HUDEP-2 (cell line): Measurements from ENCODE around the gene DUOX1.
A peak's percentile ranks its signal among the peaks of the same experiment; 100 is the strongest.
"Not testable (repeated sequence)": the region's sequence is repeated elsewhere in the genome, so short reads cannot be mapped to it uniquely, and the experiment has no call there.

Experiments used
- DNase-seq, 76 experiments: peaks; one replicate each; lab custom pipeline; 2025; ENCODE audit not compliant: unreplicated experiment in 76 of 76; lab: John Stamatoyannopoulos, UW

DUOX1 gene

GRCh38 chr15:45120081-45120972 is 9.5 kb upstream of the DUOX1 start:
- no peak for DNase-seq

GRCh38 chr15:45121020-45121419 is 8.8 kb upstream of the DUOX1 start:
- DNase-seq: no peak

GRCh38 chr15:45121706-45122417 is 7.9 kb upstream of the DUOX1 start:
- no peak for DNase-seq

- no peak for DNase-seq
These were observed 7.1 kb upstream of the DUOX1 start for GRCh38 chr15:45122719-45123118.

DNA sequence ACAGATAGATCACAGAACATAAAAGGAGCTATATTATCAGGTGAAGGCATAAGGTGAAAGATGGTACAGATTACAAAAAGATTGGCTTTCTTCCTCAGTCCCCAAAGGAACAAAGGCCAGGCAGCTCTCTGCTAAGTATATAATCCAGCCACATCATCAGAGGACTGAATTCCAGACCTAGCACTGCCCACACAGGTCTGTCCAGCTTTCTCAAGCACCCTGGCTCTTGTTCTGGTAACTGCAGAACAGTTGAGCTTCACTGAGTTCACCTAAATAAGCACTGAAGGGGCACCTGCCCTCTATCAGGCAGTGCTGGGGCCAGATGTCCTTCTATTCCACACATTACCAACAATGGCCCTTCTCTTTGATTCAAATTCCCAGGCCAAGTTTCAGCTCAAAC is 6.4 kb upstream of the DUOX1 start:
- DNase-seq: no peak

DNA sequence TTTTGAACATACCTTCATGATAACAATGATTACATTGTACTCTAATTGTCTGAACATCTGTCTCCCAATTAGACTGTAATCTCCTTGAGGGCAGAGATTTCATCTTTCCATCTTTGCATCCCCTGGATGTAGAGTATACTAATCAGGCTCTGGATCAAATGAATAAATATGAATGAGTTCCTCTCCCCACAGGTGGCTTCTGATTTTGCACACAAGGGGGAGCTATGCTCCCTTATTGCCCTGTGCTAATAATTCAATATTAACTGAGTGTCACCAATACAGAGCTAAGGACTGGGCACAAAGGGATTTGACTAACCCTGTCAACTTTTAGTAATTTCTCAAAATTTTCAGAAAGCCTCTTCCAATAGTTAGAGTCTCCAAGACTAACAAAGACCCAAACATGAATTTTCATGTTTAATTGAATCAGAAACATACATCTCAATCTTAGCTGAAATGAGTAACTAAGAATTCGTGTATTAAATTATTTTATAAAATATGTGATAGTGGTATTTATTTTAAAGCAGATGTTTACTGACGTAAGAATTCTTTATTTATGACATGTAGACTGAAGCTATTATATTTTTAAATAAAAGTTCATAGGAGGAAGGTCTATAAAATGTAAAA is 3.1 kb upstream of the DUOX1 start:
- peak in 27 of 76 experiments; percentile 2 to 53 (median 14) for DNase-seq

DNA sequence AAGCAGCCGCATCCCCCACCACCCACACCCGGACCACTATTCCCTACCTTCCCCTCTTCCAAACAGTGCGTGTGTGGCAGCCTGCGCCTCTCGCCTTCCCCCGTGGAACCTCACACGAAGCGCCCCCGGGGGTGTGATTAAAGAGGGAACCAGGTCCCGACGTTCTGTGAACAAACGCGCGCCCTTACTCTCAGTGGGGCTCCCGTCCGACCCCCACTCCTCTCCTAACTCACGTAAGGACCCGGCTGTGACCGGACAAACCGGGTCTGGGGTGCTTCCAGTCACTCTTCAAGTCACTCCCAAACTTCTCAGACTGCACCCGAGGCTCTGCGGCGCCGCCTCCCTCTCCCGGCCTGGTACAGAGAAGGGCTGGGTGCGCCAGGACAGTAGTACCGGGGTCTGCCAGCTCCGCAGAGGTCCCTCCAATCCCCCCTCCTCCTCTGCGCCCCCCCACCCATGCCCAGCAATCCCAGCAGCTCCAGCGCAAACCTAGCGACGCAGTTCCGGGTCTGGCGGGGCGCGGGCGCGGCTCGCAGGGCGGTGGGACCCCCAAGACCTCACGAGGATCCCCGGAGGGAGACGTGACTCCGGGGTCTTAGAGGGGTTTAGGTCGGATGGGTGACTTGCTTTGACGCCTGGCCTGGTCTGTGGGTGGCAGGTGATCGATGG is 689 bp upstream of the DUOX1 start:
- no peak for DNase-seq

DNA sequence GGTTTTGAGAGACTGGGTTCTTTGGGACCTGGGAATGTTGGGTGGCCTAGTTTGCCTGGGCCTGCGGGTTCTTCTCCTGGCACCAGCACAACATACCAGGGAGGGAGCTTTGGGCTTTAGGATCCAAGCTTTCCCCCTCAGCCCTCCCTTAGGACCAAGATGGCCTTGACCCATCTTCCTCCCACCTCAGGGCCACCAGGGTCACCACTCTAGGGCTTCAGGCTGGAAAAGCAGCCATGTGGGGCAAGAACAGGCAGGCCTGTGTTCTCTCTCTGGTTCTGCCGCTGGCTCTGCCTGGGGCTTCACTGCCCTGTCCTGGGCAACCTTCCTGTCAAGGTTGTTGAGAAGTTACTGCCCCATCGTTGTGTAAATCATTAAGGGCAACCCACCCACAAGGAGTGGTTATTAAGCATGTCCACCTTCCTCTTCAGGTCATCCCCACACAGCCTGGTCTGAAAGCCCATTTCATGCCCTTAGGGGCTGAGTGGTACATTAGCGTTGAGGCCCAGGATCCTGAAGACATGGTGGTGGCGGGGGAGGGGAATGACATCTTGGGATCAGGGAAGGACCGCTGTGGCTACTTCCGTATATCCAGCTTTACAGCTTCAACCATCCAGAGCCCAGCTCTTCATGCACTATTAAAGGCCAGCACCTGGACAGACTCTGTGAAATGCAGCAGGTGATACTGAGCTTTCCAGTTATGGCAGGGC is 652 bp downstream of the DUOX1 start:
- DNase-seq: no peak

GRCh38 chr15:45131510-45131909 is 1.7 kb downstream of the DUOX1 start:
- no peak for DNase-seq

- no peak for DNase-seq
These were observed 3.2 kb downstream of the DUOX1 start for GRCh38 chr15:45132844-45133560.

- DNase-seq: peak in 1 of 76 experiments; percentile 6
These were observed 3.7 kb downstream of the DUOX1 start for GRCh38 chr15:45133561-45133920.

DNA sequence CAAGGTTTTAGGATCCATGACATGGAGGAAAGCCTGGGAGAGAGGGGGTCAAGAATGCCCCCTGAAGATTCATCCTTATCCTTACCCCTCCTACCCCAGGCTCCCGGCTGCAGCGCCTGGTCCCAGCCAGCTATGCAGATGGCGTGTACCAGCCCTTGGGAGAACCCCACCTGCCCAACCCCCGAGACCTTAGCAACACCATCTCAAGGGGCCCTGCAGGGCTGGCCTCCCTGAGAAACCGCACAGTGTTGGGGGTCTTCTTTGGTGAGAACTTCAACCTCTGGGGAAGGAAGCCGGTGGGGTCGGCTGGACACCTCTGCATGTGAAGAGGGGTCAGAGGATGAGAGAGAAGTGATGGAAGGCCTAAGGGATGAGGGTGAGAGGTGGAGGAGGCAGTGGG is 4.3 kb downstream of the DUOX1 start:
- DNase-seq: no peak

GRCh38 chr15:45134682-45135604 is 5.1 kb downstream of the DUOX1 start:
- peak in 2 of 76 experiments; percentile 3 for DNase-seq

- DNase-seq: not testable (repeated sequence)
These were observed 6.0 kb downstream of the DUOX1 start for GRCh38 chr15:45135705-45136377.

- no peak for DNase-seq
These were observed 6.6 kb downstream of the DUOX1 start for GRCh38 chr15:45136378-45136764.

DNA sequence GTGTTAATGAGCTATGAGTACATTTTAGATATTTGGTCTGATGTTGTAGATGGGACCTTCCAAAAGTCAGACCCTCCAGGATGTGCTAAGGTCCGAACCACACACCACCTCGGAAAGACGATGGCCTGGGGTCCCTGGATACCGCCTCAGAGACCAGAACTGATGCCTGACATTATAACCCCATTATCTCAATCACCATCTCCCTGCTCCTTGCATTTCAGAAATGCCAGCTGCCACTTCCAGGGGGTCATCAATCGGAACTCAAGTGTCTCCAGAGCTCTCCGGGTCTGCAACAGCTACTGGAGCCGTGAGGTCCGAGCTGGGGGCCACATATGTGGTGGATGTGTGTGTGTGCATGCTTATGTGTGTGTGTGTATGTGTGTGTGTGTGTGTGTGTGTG is 7.9 kb downstream of the DUOX1 start:
- no peak for DNase-seq

GRCh38 chr15:45138814-45139765 is 9.3 kb downstream of the DUOX1 start:
- no peak for DNase-seq
